Renal pelvis (tissue), 12 donors: ENCODE data around the gene SMOC1. TPM values are rescaled to one million over a fixed set of nuclear protein-coding genes. Genes with fewer than 3 reads are reported as not detected.

ENCODE experiments used
- DNase-seq: peaks from one replicate; pipeline ENCODE4 v3.0.0-alpha.2; 2013
- long read RNA-seq, 16 experiments: transcript quantifications; one replicate each; lab custom pipeline, GENCODE V29; 2026
- polyA plus RNA-seq, 3 donors: library from polyadenylated mRNA; unstranded; fragments of 120-200 nt; gene quantifications; one replicate each; pipeline ENCODE4 v1.2.1, GENCODE V29; 2013; ENCODE audit not compliant: insufficient read length in 3 of 3

Gene SMOC1, protein sequence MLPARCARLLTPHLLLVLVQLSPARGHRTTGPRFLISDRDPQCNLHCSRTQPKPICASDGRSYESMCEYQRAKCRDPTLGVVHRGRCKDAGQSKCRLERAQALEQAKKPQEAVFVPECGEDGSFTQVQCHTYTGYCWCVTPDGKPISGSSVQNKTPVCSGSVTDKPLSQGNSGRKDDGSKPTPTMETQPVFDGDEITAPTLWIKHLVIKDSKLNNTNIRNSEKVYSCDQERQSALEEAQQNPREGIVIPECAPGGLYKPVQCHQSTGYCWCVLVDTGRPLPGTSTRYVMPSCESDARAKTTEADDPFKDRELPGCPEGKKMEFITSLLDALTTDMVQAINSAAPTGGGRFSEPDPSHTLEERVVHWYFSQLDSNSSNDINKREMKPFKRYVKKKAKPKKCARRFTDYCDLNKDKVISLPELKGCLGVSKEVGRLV
- polyA plus RNA-seq, result 1 to 10 TPM; 1.2 to 2.5 (median 2.2) TPM
- long read RNA-seq, donor 1, result 0 reads
- long read RNA-seq, donor 2, result 0 reads
- long read RNA-seq, donor 3, result 0 reads
- long read RNA-seq, donor 4, result 0 reads
- long read RNA-seq, donor 5, result 0 reads
- long read RNA-seq, donor 6, result 0 reads
- long read RNA-seq, donor 7, result 0 reads
- long read RNA-seq, donor 8, result 0 reads
- long read RNA-seq, donor 9, result 0 reads
- long read RNA-seq, donor 10, result 0 reads
- long read RNA-seq, donor 11, result 0 reads
- long read RNA-seq, donor 12, result 0 reads
- long read RNA-seq, donor 13, partial matches to known transcripts, result 23 of 23 reads
- long read RNA-seq, donor 13, other reads (novel, unspliced or antisense), result 0 of 23 reads
- long read RNA-seq, donor 14, result 0 reads
- long read RNA-seq, donor 15, result 0 reads
- long read RNA-seq, donor 16, result 0 reads

DNA sequence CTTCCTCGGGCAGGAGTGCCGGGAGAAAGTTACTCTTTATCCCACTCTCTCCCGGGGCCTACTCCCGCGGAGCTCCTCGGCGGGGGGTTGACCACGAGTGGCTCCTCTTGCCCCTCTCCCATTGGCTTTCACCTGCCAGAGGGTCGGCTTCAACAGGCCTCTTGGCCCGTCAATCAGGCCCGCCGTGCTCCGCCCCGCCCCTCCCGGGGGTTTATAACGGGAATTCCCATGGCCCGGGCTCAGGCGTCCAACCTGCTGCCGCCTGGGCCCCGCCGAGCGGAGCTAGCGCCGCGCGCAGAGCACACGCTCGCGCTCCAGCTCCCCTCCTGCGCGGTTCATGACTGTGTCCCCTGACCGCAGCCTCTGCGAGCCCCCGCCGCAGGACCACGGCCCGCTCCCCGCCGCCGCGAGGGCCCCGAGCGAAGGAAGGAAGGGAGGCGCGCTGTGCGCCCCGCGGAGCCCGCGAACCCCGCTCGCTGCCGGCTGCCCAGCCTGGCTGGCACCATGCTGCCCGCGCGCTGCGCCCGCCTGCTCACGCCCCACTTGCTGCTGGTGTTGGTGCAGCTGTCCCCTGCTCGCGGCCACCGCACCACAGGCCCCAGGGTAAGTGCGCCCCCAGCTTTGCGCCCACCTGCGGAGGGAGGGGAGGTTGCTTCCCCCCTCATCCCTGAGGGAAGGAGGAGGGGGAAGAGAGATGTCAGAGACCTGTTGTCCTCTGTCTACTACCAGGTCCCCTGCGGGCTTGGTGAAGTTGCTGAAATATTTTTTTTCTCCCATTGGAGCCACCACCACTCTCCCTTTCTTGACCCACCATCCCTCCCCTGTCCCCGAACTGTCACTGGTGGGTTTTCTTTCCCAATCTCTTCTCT, at the start of gene SMOC1:
TSS of gene SMOC1 (plus strand) at position 242 of the 869 bp plus-strand sequence. CDS start at position 505, 263 bp downstream.
- DNase-seq, result no peak

DNA sequence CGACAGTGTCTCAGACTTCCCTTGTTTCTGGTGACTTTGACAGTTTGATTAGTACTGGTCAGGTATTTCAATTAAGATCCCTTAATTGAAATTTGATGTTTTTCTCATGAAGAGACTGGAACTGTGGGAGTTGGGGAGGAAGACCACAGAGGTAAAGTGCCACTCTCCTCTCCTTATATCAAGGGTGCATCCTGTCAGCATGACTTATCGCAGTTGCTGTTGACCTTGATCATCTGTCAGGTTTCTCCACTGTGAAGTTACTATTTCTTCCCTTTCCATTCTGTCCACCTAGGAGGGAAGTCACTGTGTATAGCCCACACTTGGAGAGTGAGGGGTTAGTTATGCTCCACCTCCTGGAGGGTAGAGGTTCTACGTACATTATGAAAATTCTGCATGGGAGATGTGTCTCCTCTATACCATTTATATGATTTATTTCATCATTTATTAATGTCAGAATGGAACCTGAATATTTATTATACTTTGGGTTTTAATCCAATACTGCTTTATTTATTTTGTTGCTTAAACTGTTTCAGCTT, 40.3 kb upstream of the SMOC1 start:
- no peak for DNase-seq

DNA sequence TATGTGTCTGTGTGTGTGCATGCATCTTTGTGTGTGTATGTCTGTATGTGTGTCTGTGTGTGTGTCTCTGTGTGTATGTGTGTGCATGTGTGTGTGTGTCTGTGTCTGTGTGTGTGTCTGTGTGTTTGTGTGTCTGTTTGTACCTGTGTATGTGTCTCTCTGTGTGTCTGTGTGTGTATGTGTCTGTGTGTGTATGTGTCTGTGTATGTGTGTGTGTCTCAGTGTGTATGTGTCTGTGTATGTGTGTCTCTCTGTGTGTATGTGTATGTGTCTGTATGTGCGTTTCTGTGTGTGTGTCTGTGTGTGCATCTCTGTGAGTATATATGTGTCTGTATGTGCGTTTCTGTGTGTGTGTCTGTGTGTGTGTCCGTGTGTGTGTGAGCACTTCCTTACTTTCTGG, 39.6 kb upstream of the SMOC1 start:
- no peak for DNase-seq

DNA sequence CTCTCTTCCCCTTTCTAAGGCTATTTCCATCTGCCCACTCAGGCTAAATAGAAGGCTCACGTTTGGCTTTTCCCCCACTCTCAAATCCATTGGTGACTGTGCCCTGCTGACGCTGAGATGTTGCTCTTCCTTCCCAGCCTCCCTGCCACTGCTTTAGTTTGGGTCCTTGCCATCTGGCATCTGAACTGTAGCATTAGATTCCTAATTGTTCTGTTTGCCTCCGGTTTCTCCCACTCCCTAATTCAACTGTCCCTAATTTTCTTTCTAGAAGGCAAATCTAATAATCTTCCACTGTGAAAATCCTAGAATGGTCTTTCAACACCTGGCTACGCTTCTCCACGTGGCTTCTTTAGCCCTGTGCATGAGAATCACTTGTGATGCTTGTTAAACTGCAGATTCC, 37.6 kb upstream of the SMOC1 start:
- DNase-seq, result no peak

DNA sequence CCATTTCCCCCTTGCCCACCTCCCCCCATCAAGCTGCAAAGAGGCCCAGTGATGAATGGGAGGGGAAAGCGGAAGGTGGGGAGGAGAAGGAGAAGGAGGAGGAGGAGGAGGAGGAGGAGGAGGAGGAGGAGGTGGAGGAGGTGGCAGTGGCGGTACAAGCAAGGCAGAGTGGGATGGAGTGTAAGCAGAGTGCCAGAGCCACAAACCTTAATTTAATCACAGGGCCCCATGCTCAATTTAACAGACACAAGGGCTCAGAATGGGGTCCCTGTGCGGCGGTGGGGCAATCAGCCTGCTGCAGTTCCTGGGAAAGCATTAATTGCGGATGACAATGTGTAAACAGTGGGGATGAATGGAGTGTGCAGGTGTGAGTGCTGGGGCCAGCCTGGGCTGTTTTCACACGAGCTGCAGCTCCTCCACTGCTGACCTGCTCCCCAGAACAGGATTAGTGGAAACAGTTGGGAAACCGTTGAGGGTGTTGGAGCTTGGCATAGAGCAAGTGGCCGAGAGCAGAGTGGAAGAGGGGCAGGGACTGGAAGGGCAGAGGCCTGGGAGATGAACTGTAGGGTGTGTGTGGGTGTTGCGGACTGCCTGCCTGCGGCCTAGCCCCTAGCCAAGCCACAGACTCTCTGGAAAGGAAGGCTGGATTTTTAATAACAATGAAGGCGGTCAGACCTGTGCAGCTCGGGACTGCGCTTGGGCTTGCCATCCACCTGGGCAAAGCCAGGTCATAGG, 36.4 kb upstream of the SMOC1 start:
- DNase-seq, result no peak

DNA sequence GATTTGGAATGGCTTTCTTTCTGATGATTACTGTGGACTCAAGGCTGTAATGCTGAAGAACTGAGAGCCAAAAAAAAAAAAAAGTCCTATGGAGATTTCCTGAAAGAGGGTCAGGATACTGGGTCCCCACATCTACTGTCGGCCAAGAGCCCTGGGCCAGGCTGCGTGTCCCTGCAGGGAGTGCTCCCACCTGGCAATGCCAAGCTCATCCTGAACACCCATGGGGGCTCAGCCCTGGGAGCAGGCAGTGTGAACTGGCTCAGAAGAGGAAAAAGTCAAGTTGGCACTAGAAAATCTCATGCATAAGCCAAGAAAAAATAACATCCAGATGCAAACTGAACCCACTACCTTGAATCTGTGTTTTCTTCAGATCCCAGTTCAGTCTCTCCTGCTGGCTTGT, 35.0 kb upstream of the SMOC1 start:
- DNase-seq, result no peak

DNA sequence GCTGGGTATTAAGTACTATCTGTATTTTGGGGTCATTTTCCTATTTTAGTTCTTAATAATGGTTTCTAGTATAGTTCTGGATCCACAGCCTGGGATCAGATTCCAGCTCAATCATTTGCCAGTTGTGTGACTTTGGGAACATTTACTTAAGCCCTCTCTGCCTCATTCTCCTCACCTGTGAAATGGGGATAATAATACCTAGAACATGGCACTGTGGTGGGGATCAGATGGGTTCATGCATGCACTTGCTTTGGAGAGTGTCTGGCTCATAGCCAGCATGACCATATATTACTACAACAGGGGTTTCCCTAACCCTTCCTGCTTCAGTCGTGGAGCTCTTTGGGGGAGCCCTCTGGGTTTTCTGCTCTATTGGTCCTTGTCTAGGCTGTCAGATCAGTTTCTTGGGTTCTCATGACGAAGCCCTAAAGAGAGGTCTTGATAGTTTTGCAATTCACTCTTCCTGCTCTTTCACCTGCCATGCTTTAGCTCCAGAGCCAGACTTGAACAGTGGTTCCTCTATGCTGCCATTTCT, 34.1 kb upstream of the SMOC1 start:
- DNase-seq, result no peak

DNA sequence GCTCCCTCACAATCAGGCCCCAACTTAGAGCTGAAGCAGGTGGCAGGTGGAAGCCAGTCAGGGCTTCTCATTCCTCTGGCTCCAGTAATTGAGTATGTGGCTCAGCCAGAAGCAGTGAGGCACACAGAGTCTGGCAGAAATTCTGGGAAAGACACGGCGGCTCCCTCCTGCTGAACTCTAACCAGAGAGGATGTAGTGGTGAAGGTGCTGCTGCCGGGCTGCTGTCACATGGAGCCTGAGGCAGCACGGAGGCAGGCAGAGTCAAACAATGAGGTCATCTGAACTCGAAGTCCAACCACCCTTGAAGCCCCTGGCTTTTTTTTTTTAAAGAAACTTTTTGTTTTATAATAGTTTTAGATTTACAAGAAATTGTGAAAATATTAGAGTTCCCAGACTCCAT, 33.4 kb upstream of the SMOC1 start:
- DNase-seq, result no peak

DNA sequence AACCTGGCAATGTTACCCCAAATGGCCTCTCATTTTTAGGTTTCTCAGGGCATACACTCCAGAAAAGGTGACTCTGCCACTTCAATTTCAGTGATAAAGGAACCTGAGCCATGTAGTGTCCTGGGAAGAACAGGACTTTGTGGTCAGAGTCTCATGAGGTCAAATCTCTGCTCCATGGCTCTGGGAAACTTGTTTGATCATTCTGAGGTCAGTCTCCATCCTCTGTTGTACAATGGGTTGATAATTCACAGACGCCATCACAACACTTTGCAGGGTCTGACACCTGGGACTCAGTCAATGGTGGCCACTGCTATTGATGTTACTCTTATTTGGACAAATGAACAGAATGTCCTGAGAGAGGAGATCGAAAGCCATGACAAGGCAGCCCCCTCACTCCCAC, 31.1 kb upstream of the SMOC1 start:
- no peak for DNase-seq

DNA sequence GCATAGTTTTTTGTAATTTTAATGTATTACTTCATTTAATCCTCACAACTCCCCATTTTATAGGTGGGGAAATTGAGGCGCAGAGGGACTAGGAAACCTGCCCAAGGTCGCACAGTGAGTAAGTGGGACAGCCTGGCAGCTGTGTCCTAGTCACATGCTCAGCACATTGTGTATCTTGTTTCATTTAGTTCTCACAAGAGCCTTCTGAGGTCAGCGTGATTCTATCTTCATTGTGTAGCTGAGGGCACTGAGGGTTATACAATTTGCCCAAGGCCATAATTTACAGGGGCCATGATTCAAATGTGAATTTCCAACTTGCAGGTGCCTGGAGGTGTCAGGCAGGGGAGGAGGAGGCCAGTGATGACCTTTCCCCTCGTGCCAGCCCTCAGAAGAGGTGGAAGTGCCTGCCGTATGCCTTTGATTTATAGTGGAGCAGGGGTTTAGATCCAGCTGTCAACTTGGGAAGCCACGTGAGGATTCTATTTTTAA, 30.3 kb upstream of the SMOC1 start:
- DNase-seq, result no peak

DNA sequence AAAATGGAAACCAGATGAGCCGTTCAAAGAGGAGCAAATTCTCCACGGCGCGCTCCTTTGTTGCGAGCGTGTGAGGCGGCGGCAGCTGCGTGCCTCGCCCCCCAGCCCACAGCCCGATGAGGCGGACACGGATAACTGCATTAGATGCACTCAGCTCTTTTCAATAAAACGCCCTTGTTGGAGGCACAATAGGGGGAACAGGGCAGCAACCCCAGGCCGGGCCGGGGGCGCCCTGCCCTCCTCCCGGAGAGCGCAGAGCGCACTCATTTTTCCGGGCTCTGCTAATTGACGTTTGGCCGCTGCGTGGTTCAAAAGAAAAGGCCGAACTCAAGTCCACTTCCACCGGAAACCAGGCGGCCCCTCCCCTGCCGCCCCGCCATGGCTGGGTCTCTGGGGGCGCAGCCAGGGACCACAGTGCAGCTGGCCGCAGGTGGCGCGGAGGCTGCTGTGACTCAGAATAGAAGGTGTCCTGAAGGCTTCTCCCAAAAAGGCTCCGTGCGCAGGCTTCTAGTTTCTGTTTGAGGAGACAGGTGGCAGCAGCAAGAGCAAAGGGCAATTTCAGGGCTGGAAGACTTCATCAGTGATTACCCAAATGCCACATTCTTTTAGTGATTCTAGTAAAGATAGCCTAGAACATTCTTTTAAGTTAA, 29.0 kb upstream of the SMOC1 start:
- no peak for DNase-seq

DNA sequence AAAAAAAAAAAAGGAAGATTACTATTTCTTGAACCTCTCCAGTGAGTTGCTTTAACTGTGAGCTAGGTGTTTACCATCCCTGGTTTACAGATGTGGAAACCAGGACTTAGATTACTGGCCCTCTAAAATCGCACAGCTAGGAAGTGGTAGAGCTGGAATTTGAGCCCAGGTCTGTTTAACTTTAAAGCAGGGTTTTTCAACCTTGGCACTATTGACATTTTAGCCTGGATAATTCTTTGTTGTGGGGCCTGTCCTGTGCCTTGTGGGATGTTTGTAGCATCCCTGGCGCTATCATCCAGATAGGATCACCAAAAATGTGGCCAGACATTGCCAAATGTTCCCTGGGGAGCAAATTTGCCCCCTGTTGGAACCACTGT, 28.5 kb upstream of the SMOC1 start:
- DNase-seq, result no peak

DNA sequence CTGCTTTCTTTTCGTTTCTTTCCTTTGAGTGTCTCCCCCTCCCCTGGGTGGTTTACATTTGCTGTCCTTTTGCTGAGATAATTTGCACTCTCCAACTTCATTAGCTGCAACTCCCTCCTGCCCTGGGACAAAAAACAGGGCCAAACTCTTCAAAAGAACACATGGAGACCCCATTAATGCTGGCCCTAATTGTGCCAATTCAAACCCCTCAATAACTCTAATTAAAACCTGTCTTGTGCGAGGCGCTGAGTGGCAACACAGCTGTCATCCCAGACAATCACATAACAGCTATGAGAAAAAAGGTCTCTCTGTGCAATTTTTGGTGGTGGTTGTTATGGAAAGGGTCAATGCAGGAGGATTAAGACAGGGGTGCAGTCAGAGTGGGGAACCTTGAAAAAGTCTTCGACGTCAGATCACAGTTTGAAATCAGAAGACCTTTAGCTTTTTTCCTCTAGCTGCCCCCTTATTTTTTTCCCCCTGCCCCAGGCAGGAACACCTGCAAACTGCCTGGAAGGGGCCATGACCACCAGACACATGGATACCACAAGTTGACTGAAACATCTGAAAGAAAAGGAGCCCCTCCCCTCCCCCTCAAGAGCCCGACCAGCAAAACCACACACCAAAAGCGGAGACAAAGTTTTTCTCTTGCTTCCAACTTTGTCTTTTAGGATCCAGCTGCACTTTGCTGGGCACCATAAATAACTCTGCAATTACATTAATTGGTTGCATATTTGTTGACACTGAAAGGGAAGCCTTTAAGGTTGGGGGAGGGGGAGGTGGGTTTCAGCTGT, 26.5 kb upstream of the SMOC1 start:
- DNase-seq, result no peak

DNA sequence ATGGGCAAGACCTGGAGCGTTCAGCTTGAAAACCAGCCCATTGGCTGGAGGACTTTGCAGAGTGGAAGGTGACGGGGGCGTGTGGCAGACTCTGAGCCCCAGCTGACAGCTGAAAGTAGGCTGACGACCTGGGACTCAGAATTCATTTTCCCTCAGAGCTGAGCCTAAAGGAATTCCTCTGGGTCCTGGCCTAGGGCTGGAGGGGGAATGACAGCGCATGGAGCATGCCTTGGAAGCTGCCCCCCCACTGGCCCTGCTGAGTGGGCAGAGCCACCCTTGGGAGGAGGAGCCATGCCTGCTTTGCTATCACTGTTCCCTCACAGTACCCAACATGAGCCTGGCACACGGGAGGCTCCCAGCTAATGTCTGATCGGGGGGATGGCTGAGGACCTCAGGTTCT, 25.4 kb upstream of the SMOC1 start:
- DNase-seq, result no peak

DNA sequence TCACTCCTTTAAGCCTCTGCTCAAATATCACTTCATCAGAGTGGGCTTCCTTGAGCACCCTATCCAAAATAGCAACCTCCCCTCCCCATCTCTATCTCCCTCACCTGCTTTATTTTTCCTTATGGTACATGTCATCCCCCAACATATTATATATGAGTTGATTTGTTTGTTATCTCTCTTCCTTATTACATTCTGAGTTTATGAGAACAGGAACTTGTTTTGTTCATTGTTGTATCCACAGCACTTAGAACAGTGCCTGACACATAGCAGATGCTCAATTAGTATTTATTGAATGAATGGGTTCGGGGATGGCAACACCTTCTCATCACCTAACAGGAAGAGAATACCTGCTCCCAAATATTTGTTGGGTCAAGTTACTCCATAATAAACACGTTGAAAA, 24.6 kb upstream of the SMOC1 start:
- DNase-seq, result no peak

DNA sequence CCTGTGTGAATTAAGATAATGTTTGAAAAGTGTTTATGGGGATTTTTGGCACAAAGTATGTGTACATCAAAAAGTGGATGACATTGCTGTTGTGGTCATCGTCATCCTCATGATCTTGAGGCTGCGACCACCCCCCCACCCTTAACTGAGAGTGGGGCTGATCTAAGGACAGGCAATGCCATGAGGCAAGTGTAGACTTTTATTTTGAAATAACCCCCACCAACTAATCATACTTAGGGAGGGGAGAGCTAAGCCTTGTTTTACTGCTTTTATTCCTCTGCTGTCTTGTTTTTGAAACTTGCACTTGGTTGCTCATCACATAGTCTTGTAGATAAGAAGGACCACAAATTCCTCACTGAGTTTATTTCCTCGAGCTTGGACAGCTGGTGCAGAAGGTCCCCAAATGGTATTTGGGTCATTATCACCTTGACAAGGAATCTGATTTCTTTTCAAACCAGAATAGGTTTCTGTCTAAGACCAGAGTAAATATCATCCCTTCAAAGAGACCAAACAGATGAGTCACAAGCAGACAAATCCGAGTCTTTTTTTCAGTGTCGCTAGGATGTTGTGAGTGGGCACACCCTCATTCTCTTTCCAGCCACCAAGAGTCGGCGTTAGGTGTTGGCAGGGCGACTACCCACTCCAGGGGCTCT, 23.9 kb upstream of the SMOC1 start:
- DNase-seq, result no peak

DNA sequence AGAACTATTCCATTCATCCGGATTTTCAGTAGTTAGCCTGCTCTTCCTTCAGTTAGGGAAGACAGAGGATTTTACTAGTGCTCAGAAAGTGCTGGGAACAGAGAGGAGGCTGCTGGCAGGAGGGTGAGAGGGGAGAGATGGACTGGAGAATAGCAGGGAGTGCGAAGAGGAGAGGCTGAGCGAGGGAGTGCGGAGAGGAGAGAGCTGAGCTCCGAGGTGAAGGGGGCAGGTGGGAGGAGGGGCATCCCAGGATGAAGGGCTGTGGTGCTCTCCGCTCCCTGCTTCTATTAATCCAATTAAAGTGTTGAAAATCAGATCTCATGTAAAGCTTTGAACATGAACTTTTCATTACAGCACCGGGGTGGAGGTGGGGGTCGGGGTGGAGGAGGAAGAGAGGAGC, 20.4 kb upstream of the SMOC1 start:
- DNase-seq, result no peak

DNA sequence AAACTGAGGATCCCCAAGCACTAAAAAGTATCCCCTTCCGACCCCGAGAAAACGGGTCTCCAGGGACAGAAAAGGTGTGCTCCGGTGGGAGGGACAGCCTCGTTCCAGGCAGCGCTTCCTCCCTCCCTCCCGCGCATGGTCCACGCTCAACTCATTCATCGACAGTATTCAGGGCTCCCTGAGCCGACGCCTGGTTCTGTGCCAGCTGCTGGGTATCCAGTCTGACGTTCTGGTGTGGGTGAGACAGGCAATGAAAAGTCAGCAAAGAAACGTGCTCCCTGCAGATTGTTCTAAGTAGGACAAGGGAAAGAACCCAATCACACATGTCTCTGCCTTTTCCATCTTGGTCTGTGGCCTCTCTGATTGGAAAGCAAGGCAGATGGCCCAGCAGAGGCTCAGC, 19.6 kb upstream of the SMOC1 start:
- DNase-seq, result no peak

DNA sequence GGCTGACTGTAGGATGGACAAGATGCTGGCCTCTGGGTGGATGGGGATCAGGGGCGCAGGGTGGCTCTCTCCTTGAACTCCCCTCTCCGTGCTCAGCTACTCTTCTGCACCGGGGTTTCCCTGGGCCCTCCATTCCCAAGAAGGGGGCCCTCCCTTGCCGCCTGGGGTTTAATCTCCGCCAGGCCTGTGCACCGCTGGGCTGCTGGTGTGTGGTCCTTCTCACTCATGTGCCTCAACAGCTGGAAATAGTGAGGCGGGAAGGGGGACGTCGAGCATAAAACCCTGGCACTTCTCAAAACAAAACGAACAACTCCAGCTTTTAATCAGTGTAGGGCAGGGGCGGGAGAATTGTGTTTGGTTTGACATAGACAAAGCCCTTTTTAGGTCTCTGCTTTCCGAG, 19.0 kb upstream of the SMOC1 start:
- DNase-seq, result no peak
